IMR-90 (cell line): Measurements from ENCODE around the gene CLASP1. TPM values are rescaled to one million over a fixed set of nuclear protein-coding genes. Genes with fewer than 3 reads are reported as not detected.

Experiments
- ATAC-seq: fragments of 200-7000 bp; cut with Tn5 transposase; 2 replicates; pipeline ENCODE4 v1.9.1; 2020; ENCODE audit warnings: low read depth, mild to moderate bottlenecking, moderate library complexity
- BruUV-seq: library from RNA; stranded (reverse); fragments of 400-500 nt; replicated peaks from 2 replicates; lab custom pipeline; 2021; lab: Mats Ljungman, UMichigan
- CTCF ChIA-PET: fragments of 300-600 bp; formaldehyde crosslinking; extraction: SDS; loops from one replicate; lab custom pipeline; 2021; ENCODE audit warnings: antibody characterized with exemption; lab: Yijun Ruan, JAX
- POLR2A ChIA-PET: fragments of 300-600 bp; sonication (Branson Sonifier 250); formaldehyde crosslinking; loops from one replicate; lab custom pipeline; 2022; ENCODE audit warnings: antibody characterized with exemption; ENCODE audit not compliant: unreplicated experiment; lab: Charles Lee
- DNase-seq: peaks from one replicate; pipeline ENCODE4 v3.0.0; 2013
- H2AFZ ChIP-seq: replicated peaks from 2 replicates; pipeline ENCODE3; 2013; ENCODE audit warnings: low read length, mild to moderate bottlenecking; ENCODE audit not compliant: poor library complexity
- H2AK5ac ChIP-seq: 2 replicates; pipeline ENCODE4 v1.6.1; 2013; ENCODE audit warnings: low read depth, low read length, inconsistent platforms
- H2AK9ac ChIP-seq: replicated peaks from 2 replicates; pipeline ENCODE3; 2013; ENCODE audit warnings: mild to moderate bottlenecking, low read depth, low read length, moderate library complexity; ENCODE audit not compliant: poor library complexity
- H2BK120ac ChIP-seq: 2 replicates; pipeline ENCODE4 v1.6.1; 2013; ENCODE audit warnings: low read depth, low read length, inconsistent platforms
- H2BK15ac ChIP-seq: 3 replicates; pipeline ENCODE4 v1.6.1; 2013; ENCODE audit warnings: low read depth, low read length, inconsistent platforms
- H2BK20ac ChIP-seq: 2 replicates; pipeline ENCODE4 v1.6.1; 2013; ENCODE audit warnings: low read depth, mild to moderate bottlenecking, inconsistent platforms, low read length, moderate library complexity
- H2BK5ac ChIP-seq: 2 replicates; pipeline ENCODE4 v1.6.1; 2013; ENCODE audit warnings: mild to moderate bottlenecking, low read depth, low read length, inconsistent platforms; ENCODE audit not compliant: poor library complexity, severe bottlenecking
- H3K14ac ChIP-seq: replicated peaks from 2 replicates; pipeline ENCODE4 v1.6.1; 2013; ENCODE audit warnings: low read depth, low read length, inconsistent platforms
- H3K18ac ChIP-seq: 2 replicates; pipeline ENCODE4 v1.6.1; 2013; ENCODE audit warnings: low read depth, low read length, control low read depth
- H3K23ac ChIP-seq: 2 replicates; pipeline ENCODE4 v1.6.1; 2013; ENCODE audit warnings: low read depth, low read length, inconsistent platforms
- H3K27ac ChIP-seq: 2 replicates; pipeline ENCODE4 v1.5.1; 2013; ENCODE audit warnings: mild to moderate bottlenecking, control low read depth, low read length; ENCODE audit not compliant: insufficient read depth
- H3K27me3 ChIP-seq: 2 replicates; pipeline ENCODE4 v1.6.1; 2013; ENCODE audit warnings: low read length; ENCODE audit not compliant: control insufficient read depth, insufficient read depth
- H3K36me3 ChIP-seq: 2 replicates; pipeline ENCODE4 v1.6.1; 2013; ENCODE audit warnings: low read length, mixed read lengths; ENCODE audit not compliant: control insufficient read depth, insufficient read depth
- H3K4ac ChIP-seq: 2 replicates; pipeline ENCODE4 v1.6.1; 2013; ENCODE audit warnings: low read depth, low read length, inconsistent platforms
- H3K4me1 ChIP-seq: 2 replicates; pipeline ENCODE4 v1.6.1; 2013; ENCODE audit warnings: low read length, mixed read lengths; ENCODE audit not compliant: control insufficient read depth, insufficient read depth
- H3K4me2 ChIP-seq: 2 replicates; pipeline ENCODE4 v1.6.1; 2013; ENCODE audit warnings: low read depth, mild to moderate bottlenecking, control low read depth, low read length, moderate library complexity
- H3K4me3 ChIP-seq: 2 replicates; pipeline ENCODE4 v1.5.1; 2013; ENCODE audit warnings: low read depth, mild to moderate bottlenecking, control low read depth, low read length, moderate library complexity; ENCODE audit not compliant: insufficient read depth
- H3K56ac ChIP-seq: 2 replicates; pipeline ENCODE4 v1.6.1; 2013; ENCODE audit warnings: low read length, inconsistent platforms; ENCODE audit not compliant: insufficient read depth; ENCODE audit errors: extremely low read depth
- H3K79me1 ChIP-seq, 2 experiments: 2 replicates each; pipeline ENCODE4 v1.6.1; 2013; ENCODE audit warnings: low read length in 2 of 2, inconsistent platforms in 1 of 2, low read depth in 1 of 2
- H3K9ac ChIP-seq: 2 replicates; pipeline ENCODE4 v1.6.1; 2013; ENCODE audit warnings: low read depth, low read length, control low read depth
- H3K9me1 ChIP-seq: 2 replicates; pipeline ENCODE4 v1.6.1; 2013; ENCODE audit warnings: low read length, inconsistent platforms; ENCODE audit not compliant: insufficient read depth
- H3K9me3 ChIP-seq: 2 replicates; pipeline ENCODE4 v1.6.1; 2013; ENCODE audit warnings: low read length; ENCODE audit not compliant: control insufficient read depth, insufficient read depth
- H4K20me1 ChIP-seq: 2 replicates; pipeline ENCODE4 v1.6.1; 2013; ENCODE audit warnings: low read length, inconsistent platforms; ENCODE audit not compliant: insufficient read depth
- H4K5ac ChIP-seq: 2 replicates; pipeline ENCODE4 v1.6.1; 2013; ENCODE audit warnings: mild to moderate bottlenecking, low read depth, low read length, control low read depth
- H4K8ac ChIP-seq, 2 experiments: 2 replicates each; pipeline ENCODE4 v1.6.1; 2013; ENCODE audit warnings: low read depth in 2 of 2, low read length in 2 of 2, control low read depth in 1 of 2, inconsistent platforms in 1 of 2
- H4K91ac ChIP-seq: 2 replicates; pipeline ENCODE4 v1.6.1; 2013; ENCODE audit warnings: low read depth, low read length, inconsistent platforms; ENCODE audit not compliant: insufficient read depth
- BHLHE40 ChIP-seq: fragments of 150-350 bp; IDR thresholded peaks from 2 replicates; pipeline ENCODE4 v1.6.1; 2016; ENCODE audit warnings: mild to moderate bottlenecking, low read depth, low read length
- ELK1 ChIP-seq: fragments of 150-350 bp; IDR thresholded peaks from 2 replicates; pipeline ENCODE4 v1.6.1; 2016; ENCODE audit warnings: low read depth, mild to moderate bottlenecking, low read length, moderate library complexity, borderline replicate concordance
- FOS ChIP-seq: fragments of 150-350 bp; IDR thresholded peaks from 2 replicates; pipeline ENCODE4 v1.6.1; 2016; ENCODE audit warnings: low read depth, low read length
- POLR2A ChIP-seq: IDR thresholded peaks from 2 replicates; pipeline ENCODE4 v1.6.1; 2012; ENCODE audit warnings: mild to moderate bottlenecking, low read depth, low read length
- RAD21 ChIP-seq: IDR thresholded peaks from 2 replicates; pipeline ENCODE4 v1.6.1; 2012; ENCODE audit warnings: low read length, improper control_type of control experiment
- RCOR1 ChIP-seq: IDR thresholded peaks from 2 replicates; pipeline ENCODE4 v1.6.1; 2012; ENCODE audit warnings: mild to moderate bottlenecking, low read length, improper control_type of control experiment; ENCODE audit not compliant: insufficient replicate concordance
- WGBS, 2 experiments: methylation state at CpG; one replicate each; pipeline versions ENCODE4 v1.1.5 to v1.1.7; 2013; ENCODE audit warnings: missing lambda C conversion rate in 2 of 2; ENCODE audit not compliant: insufficient read length in 1 of 2; ENCODE audit errors: extremely low coverage in 2 of 2; 5-methylcytosine and 5-hydroxymethylcytosine counted together
- dilution Hi-C: fragments of 300-500 bp; cut with HindIII; formaldehyde crosslinking; loops from one replicate; pipeline ENCODE4 v1.14.3; 2018; ENCODE audit warnings: low sequenced_read_pairs; ENCODE audit not compliant: unreplicated experiment
- in situ Hi-C: fragments of 300-500 bp; cut with MboI; formaldehyde crosslinking; loops from 3 replicates; pipeline ENCODE4 v1.14.3; 2019; ENCODE audit warnings: low sequenced_read_pairs, inconsistent platforms, mixed read lengths
- intact Hi-C: fragments of 100-400 bp; cut with micrococcal nuclease; formaldehyde crosslinking; loops from 2 replicates; pipeline ENCODE4 v1.10.0; 2022
- polyA plus RNA-seq, 3 experiments: library from polyadenylated mRNA; depleted of rRNA; stranded (reverse); fragments of >200 nt; gene quantifications; 2 replicates each; pipeline ENCODE4 v1.2.3, GENCODE V29; 2012; ENCODE audit warnings: low replicate concordance in 1 of 3
- total RNA-seq: library from RNA; depleted of rRNA; stranded (reverse); fragments of >200 nt; gene quantifications from 2 replicates; pipeline ENCODE4 v1.2.3, GENCODE V29; 2012
- TF ChIP-seq, protein P1 (sequence below): fragments of 150-350 bp; IDR thresholded peaks from 2 replicates; pipeline ENCODE4 v1.6.1; 2017; ENCODE audit warnings: mild to moderate bottlenecking, antibody characterized with exemption, low read length, low read depth

The CLASP1 gene
- total and polyA plus RNA-seq, 2 of the 4 experiments (the other 2 are of a cell fraction) = 12.3 to 33.7 TPM

- H4K5ac ChIP-seq = no peak overlapping the region
- peaks cover 0 to 61% of the 10 kb centered on the region in 2 experiments; a peak in 3 of 4 replicates for H3K79me1 ChIP-seq
- intact Hi-C loops = no loop called here
- ChIA-PET POLR2A (no interaction called here), CTCF (interaction anchor here (2.5 kb wide), 1 partner anchor 9 kb away, joined by 12 read pairs; no protein-coding TSS in a partner anchor)
- peak overlapping the region; percentile 80 for H3K14ac ChIP-seq
- H2AK9ac ChIP-seq = no peak overlapping the region
- H3K23ac ChIP-seq = peak overlapping the region; percentile 59; the same call in 1 of the 2 replicates
- DNase-seq (no peak), ATAC-seq (no peak)
- no peak overlapping the region for H3K4me2 ChIP-seq
- H3K36me3 ChIP-seq = peaks cover 37% of the 10 kb centered on the region
- H3K4ac ChIP-seq = peak overlapping the region; percentile 54
- in situ Hi-C loops = loop anchor here (25.0 kb wide), 1 partner anchor 678 kb away; no protein-coding TSS in a partner anchor
- TF ChIP-seq, protein P1, sequence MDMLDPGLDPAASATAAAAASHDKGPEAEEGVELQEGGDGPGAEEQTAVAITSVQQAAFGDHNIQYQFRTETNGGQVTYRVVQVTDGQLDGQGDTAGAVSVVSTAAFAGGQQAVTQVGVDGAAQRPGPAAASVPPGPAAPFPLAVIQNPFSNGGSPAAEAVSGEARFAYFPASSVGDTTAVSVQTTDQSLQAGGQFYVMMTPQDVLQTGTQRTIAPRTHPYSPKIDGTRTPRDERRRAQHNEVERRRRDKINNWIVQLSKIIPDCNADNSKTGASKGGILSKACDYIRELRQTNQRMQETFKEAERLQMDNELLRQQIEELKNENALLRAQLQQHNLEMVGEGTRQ = no peak
- TF ChIP-seq RCOR1 (no peak), BHLHE40 (no peak), POLR2A (no peak), RAD21 (no peak), ELK1 (no peak), FOS (no peak)
- no peaks in the 10 kb centered on the region for H3K9me3 ChIP-seq
- peaks cover 57% of the 10 kb centered on the region for H3K9me1 ChIP-seq
- no peak overlapping the region for H3K27ac ChIP-seq
- peak overlapping the region; percentile 79 for H2AK5ac ChIP-seq
- dilution Hi-C loops = no loop called here
- WGBS, 2 experiments = 89% methylated on average over 9 of the region's 14 CpGs; no CpG with 5 or more reads in 1 of the 2 experiments
- peak overlapping the region; percentile 82 for H2BK5ac ChIP-seq
- no peak overlapping the region for H2AFZ ChIP-seq
- no TSS peak for BruUV-seq
- H3K27me3 ChIP-seq = no peaks in the 10 kb centered on the region
- H2BK20ac ChIP-seq = peak overlapping the region; percentile 26; the same call in 1 of the 2 replicates
- no peak overlapping the region for H3K18ac ChIP-seq
- H2BK15ac ChIP-seq = peak overlapping the region; percentile 27; the same call in 1 of the 3 replicates
- H4K20me1 ChIP-seq = peaks cover 7% of the 10 kb centered on the region; the same call in 1 of the 2 replicates
- no peak overlapping the region for H3K56ac ChIP-seq
- H4K91ac ChIP-seq = peak overlapping the region; percentile 34
- H2BK120ac ChIP-seq = peak overlapping the region; percentile 62
- H3K4me3 ChIP-seq = no peak overlapping the region
- H4K8ac ChIP-seq = peak overlapping the region in 1 of 2 experiments; percentile 66; a peak in 1 of 4 replicates
- peaks cover 30% of the 10 kb centered on the region for H3K4me1 ChIP-seq
- no peak overlapping the region for H3K9ac ChIP-seq
Measured at GRCh38 chr2:121365061-121365460, 284.2 kb downstream of the CLASP1 start.
